H1 (cell line): Measurements from ENCODE around the gene NFATC1. TPM values are rescaled to one million over a fixed set of nuclear protein-coding genes. Genes with fewer than 3 reads are reported as not detected.

Experiments used
- CTCF ChIA-PET: fragments of 300-600 bp; sonication (Branson Sonifier 250); formaldehyde crosslinking; loops from one replicate; lab custom pipeline; 2021; ENCODE audit not compliant: partially characterized antibody; lab: Charles Lee
- POLR2A ChIA-PET: fragments of 300-600 bp; sonication (Branson Sonifier 250); formaldehyde crosslinking; loops from one replicate; lab custom pipeline; 2021; ENCODE audit warnings: inconsistent platforms; ENCODE audit not compliant: partially characterized antibody; lab: Charles Lee
- DNase-seq, 2 experiments: peaks; one replicate each; pipeline versions ENCODE4 v3.0.0 to v3.0.0-alpha.2; 2010 to 2022; ENCODE audit warnings: low spot score in 2 of 2, low read depth in 1 of 2, mixed read lengths in 1 of 2
- FAIRE-seq: peaks from 2 replicates; lab custom pipeline; 2011; peaks lifted over from hg19 to GRCh38; lab: Jason Lieb, UNC
- H2AFZ ChIP-seq: 2 replicates; pipeline ENCODE4 v1.8.1; 2012; ENCODE audit warnings: low read length, inconsistent platforms
- H2AK5ac ChIP-seq: 2 replicates; pipeline ENCODE4 v1.6.1; 2013; ENCODE audit warnings: low read depth, low read length
- H2BK120ac ChIP-seq: replicated peaks from 2 replicates; pipeline ENCODE3; 2013; ENCODE audit warnings: low read depth, low read length, inconsistent platforms
- H2BK12ac ChIP-seq: 2 replicates; pipeline ENCODE4 v1.6.1; 2013; ENCODE audit warnings: low read depth, low read length
- H2BK15ac ChIP-seq: 2 replicates; pipeline ENCODE4 v1.6.1; 2013; ENCODE audit warnings: low read length
- H2BK20ac ChIP-seq: 2 replicates; pipeline ENCODE4 v1.6.1; 2013; ENCODE audit warnings: low read length
- H2BK5ac ChIP-seq: 2 replicates; pipeline ENCODE4 v1.6.1; 2013; ENCODE audit warnings: low read depth, low read length
- H3K14ac ChIP-seq: 2 replicates; pipeline ENCODE4 v1.6.1; 2013; ENCODE audit warnings: inconsistent platforms; ENCODE audit not compliant: insufficient read length
- H3K18ac ChIP-seq: 2 replicates; pipeline ENCODE4 v1.6.1; 2013; ENCODE audit warnings: low read length; ENCODE audit errors: extremely low read depth
- H3K23ac ChIP-seq: 2 replicates; pipeline ENCODE4 v1.6.1; 2013; ENCODE audit warnings: inconsistent platforms; ENCODE audit not compliant: insufficient read length
- H3K23me2 ChIP-seq: 2 replicates; pipeline ENCODE4 v1.6.1; 2013; ENCODE audit warnings: low read depth, low read length
- H3K27ac ChIP-seq: 2 replicates; pipeline ENCODE4 v1.6.1; 2011; ENCODE audit warnings: low read depth, low read length, inconsistent platforms
- H3K27me3 ChIP-seq, 4 experiments: replicated peaks in 1 of 4; 1 replicate in 1 of 4; 2 replicates in 3 of 4; pipeline versions ENCODE4 v1.6.1 to v1.8.1; 2011 to 2013; ENCODE audit warnings: low read length in 3 of 4, mild to moderate bottlenecking in 3 of 4, inconsistent platforms in 2 of 4, mixed read lengths in 2 of 4, moderate library complexity in 1 of 4; ENCODE audit not compliant: control insufficient read depth in 3 of 4, insufficient read depth in 3 of 4; ENCODE audit errors: extremely low read depth in 1 of 4
- H3K36me3 ChIP-seq, 4 experiments: 2 replicates each; pipeline versions ENCODE4 v1.6.1 to v1.8.1; 2011 to 2013; ENCODE audit warnings: mild to moderate bottlenecking in 4 of 4, low read length in 3 of 4, moderate library complexity in 2 of 4, control low read depth in 1 of 4, inconsistent platforms in 1 of 4; ENCODE audit not compliant: insufficient read depth in 4 of 4, control insufficient read depth in 2 of 4
- H3K4ac ChIP-seq: replicated peaks from 2 replicates; pipeline ENCODE3; 2013; ENCODE audit warnings: low read length, low read depth, mixed read lengths, inconsistent platforms; ENCODE audit not compliant: insufficient read length
- H3K4me1 ChIP-seq, 4 experiments: replicated peaks in 1 of 4; 1 replicate in 1 of 4; 2 replicates in 3 of 4; pipeline versions ENCODE4 v1.6.1 to v1.8.1; 2011 to 2013; ENCODE audit warnings: low read length in 3 of 4, inconsistent platforms in 2 of 4, mixed read lengths in 1 of 4; ENCODE audit not compliant: insufficient read depth in 4 of 4, control insufficient read depth in 3 of 4
- H3K4me2 ChIP-seq, 2 experiments: 2 replicates each; pipeline versions ENCODE4 v1.6.1 to v1.8.1; 2011 to 2013; ENCODE audit warnings: low read depth in 2 of 2, low read length in 2 of 2, control low read depth in 1 of 2, inconsistent platforms in 1 of 2, mild to moderate bottlenecking in 1 of 2; ENCODE audit not compliant: insufficient read depth in 1 of 2
- H3K4me3 ChIP-seq, 4 experiments: fragments of 200-600, 300-600 bp in 1 of 4; sonication (generic), shearing (Covaris generic), sonication (Bioruptor Twin) in 1 of 4; 2 replicates each; pipeline versions ENCODE4 v1.5.1 to v1.8.1; 2011 to 2016; ENCODE audit warnings: low read length in 4 of 4, low read depth in 3 of 4, control low read depth in 2 of 4, inconsistent platforms in 2 of 4, mild to moderate bottlenecking in 2 of 4, mixed read lengths in 1 of 4, moderate library complexity in 1 of 4; ENCODE audit not compliant: insufficient read depth in 2 of 4; ENCODE audit errors: extremely low read depth in 1 of 4
- H3K56ac ChIP-seq: replicated peaks from 2 replicates; pipeline ENCODE3; 2013; ENCODE audit warnings: low read depth, mild to moderate bottlenecking, mixed read lengths, low read length, inconsistent platforms; ENCODE audit not compliant: insufficient read length
- H3K79me1 ChIP-seq: 2 replicates; pipeline ENCODE4 v1.6.1; 2013; ENCODE audit warnings: low read depth, low read length, control low read depth
- H3K79me2 ChIP-seq, 2 experiments: 2 replicates each; pipeline versions ENCODE4 v1.6.1 to v1.8.1; 2012 to 2013; ENCODE audit warnings: low read length in 2 of 2, mild to moderate bottlenecking in 2 of 2, inconsistent platforms in 1 of 2; ENCODE audit not compliant: insufficient read depth in 2 of 2, control insufficient read depth in 1 of 2
- H3K9ac ChIP-seq, 4 experiments: replicated peaks in 1 of 4; 1 replicate in 1 of 4; 2 replicates in 3 of 4; pipeline versions ENCODE4 v1.6.1 to v1.8.1; 2011 to 2013; ENCODE audit warnings: low read depth in 3 of 4, low read length in 3 of 4, control low read depth in 2 of 4, mild to moderate bottlenecking in 2 of 4, moderate library complexity in 2 of 4, inconsistent platforms in 1 of 4; ENCODE audit errors: extremely low read depth in 1 of 4
- H3K9me3 ChIP-seq, 2 experiments: 2 replicates each; pipeline versions ENCODE4 v1.6.1 to v1.8.1; 2012 to 2013; ENCODE audit warnings: mild to moderate bottlenecking in 2 of 2, moderate library complexity in 2 of 2, control low read depth in 1 of 2, inconsistent platforms in 1 of 2, low read depth in 1 of 2, low read length in 1 of 2, mixed read lengths in 1 of 2; ENCODE audit not compliant: insufficient read depth in 2 of 2
- H4K20me1 ChIP-seq, 2 experiments: replicated peaks in 1 of 2; 2 replicates each; pipeline versions ENCODE3 to v1.8.1; 2011 to 2013; ENCODE audit warnings: inconsistent platforms in 2 of 2, low read length in 2 of 2, mild to moderate bottlenecking in 1 of 2; ENCODE audit not compliant: insufficient read depth in 2 of 2, control insufficient read depth in 1 of 2
- H4K5ac ChIP-seq: 2 replicates; pipeline ENCODE4 v1.6.1; 2013; ENCODE audit warnings: low read length, low read depth, mixed read lengths, inconsistent platforms; ENCODE audit not compliant: insufficient read length
- H4K8ac ChIP-seq: 2 replicates; pipeline ENCODE4 v1.8.0; 2013; ENCODE audit warnings: mild to moderate bottlenecking, moderate library complexity, low read length, inconsistent platforms; ENCODE audit not compliant: insufficient read depth; ENCODE audit errors: extremely low read depth
- H4K91ac ChIP-seq: replicated peaks from 2 replicates; pipeline ENCODE3; 2013; ENCODE audit warnings: low read length, mixed read lengths, inconsistent platforms; ENCODE audit not compliant: insufficient read length
- CHD2 ChIP-seq: IDR thresholded peaks from 2 replicates; pipeline ENCODE4 v1.6.1; 2012; ENCODE audit warnings: low read length, improper control_type of control experiment
- EZH2 ChIP-seq: fragments of 200-600 bp; sonication (generic); IDR thresholded peaks from 2 replicates; pipeline ENCODE4 v1.7.1; 2012; ENCODE audit warnings: low read depth, mild to moderate bottlenecking, moderate library complexity, low read length, inconsistent platforms; ENCODE audit not compliant: severe bottlenecking
- MAFK ChIP-seq: IDR thresholded peaks from 2 replicates; pipeline ENCODE4 v1.6.1; 2012; ENCODE audit warnings: low read depth, mild to moderate bottlenecking, improper control_type of control experiment, low read length
- NANOG ChIP-seq: IDR thresholded peaks from 2 replicates; pipeline ENCODE4 v1.6.1; 2011; ENCODE audit warnings: low read length, low read depth, mild to moderate bottlenecking, inconsistent platforms; ENCODE audit not compliant: insufficient read depth, poor library complexity, severe bottlenecking
- NRF1 ChIP-seq: IDR thresholded peaks from 2 replicates; pipeline ENCODE4 v1.6.1; 2011; ENCODE audit warnings: mild to moderate bottlenecking, low read depth, low read length, improper control_type of control experiment
- PHF8 ChIP-seq: fragments of 200-600 bp; sonication (generic); conservative IDR thresholded peaks from 2 replicates; pipeline ENCODE4 v1.7.1; 2012; ENCODE audit warnings: low read depth, mild to moderate bottlenecking, inconsistent platforms, low read length, moderate library complexity
- RFX5 ChIP-seq: IDR thresholded peaks from 2 replicates; pipeline ENCODE4 v1.6.1; 2011; ENCODE audit warnings: low read depth, low read length, improper control_type of control experiment, borderline replicate concordance
- RXRA ChIP-seq: IDR thresholded peaks from 2 replicates; pipeline ENCODE4 v1.6.1; 2011; ENCODE audit warnings: low read depth, mild to moderate bottlenecking, low read length, moderate library complexity; ENCODE audit not compliant: insufficient read depth
- TCF12 ChIP-seq: IDR thresholded peaks from 2 replicates; pipeline ENCODE4 v1.6.1; 2011; ENCODE audit warnings: low read depth, mild to moderate bottlenecking, low read length
- WGBS, 2 experiments: shearing (Covaris generic) in 1 of 2; methylation state at CpG; one replicate each; pipeline versions ENCODE4 v1.1.6 to v1.1.7; 2013 to 2015; ENCODE audit warnings: low lambda C conversion rate in 2 of 2, mixed read lengths in 2 of 2, inconsistent platforms in 1 of 2, low coverage in 1 of 2, missing lambda C conversion rate in 1 of 2; ENCODE audit not compliant: insufficient replicate concordance in 2 of 2, insufficient coverage in 1 of 2, insufficient read length in 1 of 2; ENCODE audit errors: extremely low coverage in 1 of 2, missing lambda C conversion rate in 1 of 2; 5-methylcytosine and 5-hydroxymethylcytosine counted together
- polyA plus RNA-seq, 7 experiments: library from polyadenylated mRNA; depleted of rRNA in 3 of 7; stranded (reverse) in 5 of 7; unstranded in 2 of 7; fragments of >200 nt in 5 of 7; fragments of 200-250 nt in 2 of 7; gene quantifications; 1 replicate in 5 of 7; 2 replicates in 1 of 7; 4 replicates in 1 of 7; pipeline versions ENCODE4 v1.2.1 to v1.2.3, GENCODE V29; 2011 to 2013; ENCODE audit warnings: missing spikeins in 2 of 7, mixed read lengths in 2 of 7
- total RNA-seq: library from RNA; stranded (reverse); fragmentation: NEBNext Ultra II Directional; extraction: Animal tissue kit (Norgen Biotek cat#: 25700); gene quantifications from 2 replicates; pipeline ENCODE4 v1.2.1, GENCODE V29; 2021

The NFATC1 gene
- total and polyA plus RNA-seq, 2 of the 8 experiments (the other 6 are each of a cell fraction or from before 2014, with no cell fraction given) = 2.0 to 6.6 TPM

- no peak for DNase-seq
- Histone ChIP-seq H3K4me3 (no peak overlapping the region), H3K4me1 (peaks cover 0 to 20% (median 14%) of the 10 kb centered on the region in 4 experiments; a peak in 6 of 7 replicates), H2AFZ (no peak overlapping the region), H3K14ac (no peak overlapping the region), H3K23ac (no peak overlapping the region), H4K5ac (no peak overlapping the region), H4K20me1 (no peaks in the 10 kb centered on the region), H3K9me3 (no peaks in the 10 kb centered on the region), H2BK120ac (no peak overlapping the region), H2BK15ac (no peak overlapping the region), H4K8ac (no peak overlapping the region), H3K79me2 (no peaks in the 10 kb centered on the region), H2BK12ac (no peak overlapping the region), H3K36me3 (no peaks in the 10 kb centered on the region; a peak in 1 of 8 replicates), H3K27ac (no peak overlapping the region), H3K27me3 (no peaks in the 10 kb centered on the region), H2BK20ac (no peak overlapping the region), H3K18ac (no peak overlapping the region), H3K79me1 (no peaks in the 10 kb centered on the region; the same call in 1 of the 2 replicates), H3K4ac (no peak overlapping the region), H3K9ac (no peak overlapping the region), H3K4me2 (no peak overlapping the region), H2AK5ac (no peak overlapping the region), H2BK5ac (0 out of 2 replicates have a peak overlapping the region, but pooled peaks have one; percentile 35), H3K56ac (no peak overlapping the region), H3K23me2 (no peaks in the 10 kb centered on the region), H4K91ac (no peak overlapping the region)
- 96% methylated on average over 14 of the region's 22 CpGs; no CpG with 5 or more reads in 1 of the 2 experiments for WGBS, 2 experiments
- TF ChIP-seq CHD2 = no peak
- TF ChIP-seq TCF12 = no peak
- no peak for TF ChIP-seq PHF8
- TF ChIP-seq EZH2 = no peak
- TF ChIP-seq RFX5 = no peak
- TF ChIP-seq NRF1 = no peak
- no peak for TF ChIP-seq MAFK
- TF ChIP-seq RXRA = no peak
- no peak for TF ChIP-seq NANOG
- ChIA-PET POLR2A (no interaction called here), CTCF (no interaction called here)
- FAIRE-seq = no peak
Measured at GRCh38 chr18:79461627-79462026, 65.9 kb downstream of the NFATC1 start.
